Retinal pigment epithelial cell (primary cell): Measurements from ENCODE around the gene ZNF385B.

Experiments
- DNase-seq: peaks from one replicate; pipeline ENCODE4 v3.0.0-alpha.2; 2010; ENCODE audit warnings: low read depth
- H3K4me3 ChIP-seq: 2 replicates; pipeline ENCODE4 v1.5.1; 2011; ENCODE audit warnings: mild to moderate bottlenecking, low read length, control low read depth, moderate library complexity
- CTCF ChIP-seq: conservative IDR thresholded peaks from 2 replicates; pipeline ENCODE4 v1.5.1; 2011; ENCODE audit warnings: low read depth, low read length, control low read depth, inconsistent platforms

The ZNF385B gene

GRCh38 chr2:179677077-179677688 lies 184.2 kb downstream of the ZNF385B start:
- DNase-seq: no peak
- no peak for TF ChIP-seq CTCF
- H3K4me3 ChIP-seq: no peak overlapping the region

GRCh38 chr2:179675435-179675834 lies 186.0 kb downstream of the ZNF385B start:
- no peak for DNase-seq
- no peak for TF ChIP-seq CTCF

GRCh38 chr2:179671043-179671981 lies 190.1 kb downstream of the ZNF385B start:
- DNase-seq: no peak

More at GRCh38 chr2:179675435-179675834, 186.0 kb downstream of the ZNF385B start:
- no peak overlapping the region for H3K4me3 ChIP-seq

GRCh38 chr2:179669196-179669595 lies 192.2 kb downstream of the ZNF385B start:
- no peak for DNase-seq
- no peak for TF ChIP-seq CTCF
- H3K4me3 ChIP-seq: no peak overlapping the region

More at GRCh38 chr2:179671043-179671981, 190.1 kb downstream of the ZNF385B start:
- no peak overlapping the region for H3K4me3 ChIP-seq
- no peak for TF ChIP-seq CTCF

DNA sequence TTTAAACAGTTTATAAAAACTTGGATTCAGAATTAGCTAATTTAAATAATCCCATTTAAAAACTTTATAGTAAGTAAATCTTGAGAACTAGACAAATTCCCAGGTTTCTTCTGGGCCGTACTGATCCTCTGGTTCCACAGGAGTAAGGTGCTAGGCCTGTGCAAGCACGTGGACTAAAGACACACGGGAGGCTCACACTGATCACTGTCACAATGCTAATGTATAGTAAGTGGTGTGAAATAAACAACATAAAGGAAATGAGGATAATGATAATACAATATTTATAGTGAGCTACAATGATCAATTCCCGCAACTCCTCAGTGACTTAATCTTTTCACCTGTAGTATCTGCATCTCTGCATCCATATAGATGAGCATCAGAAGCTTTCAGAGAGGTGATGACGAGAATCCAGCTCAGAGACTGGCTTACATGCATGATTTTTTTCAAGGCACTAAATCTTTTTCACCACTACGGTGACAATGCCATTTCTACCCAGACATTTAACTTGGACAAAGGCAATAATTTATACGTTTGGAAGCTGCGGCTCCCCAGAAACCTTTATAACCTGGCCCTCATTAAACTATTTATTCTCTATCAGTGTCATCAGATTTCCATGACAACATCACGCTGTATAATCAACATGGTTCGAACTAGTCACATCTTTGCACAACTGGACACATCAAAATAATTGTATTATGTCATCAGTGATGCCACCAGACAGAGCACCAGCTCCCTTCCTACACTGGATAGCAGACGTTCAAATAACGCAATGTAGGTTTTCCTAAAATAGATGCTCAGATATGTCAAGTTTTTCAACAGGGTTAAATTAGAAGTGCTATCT lies 196.2 kb downstream of the ZNF385B start:
- H3K4me3 ChIP-seq: no peak overlapping the region
- no peak for TF ChIP-seq CTCF
- no peak for DNase-seq

- no peak for DNase-seq
- no peak for TF ChIP-seq CTCF
- H3K4me3 ChIP-seq: no peak overlapping the region
These were observed 199.4 kb downstream of the ZNF385B start for GRCh38 chr2:179661986-179662385.
